Stimulated activated CD4-positive, alpha-beta T cell treated with anti-CD3 and anti-CD28 coated beads, Interleukin-12 subunit alpha, Interleukin-12 subunit beta, amount 100 ng/mL, for 4 hours (primary cell): Measurements from ENCODE around the gene MAPK11.
A peak's percentile ranks its signal among the peaks of the same experiment; 100 is the strongest.

Source experiments
- DNase-seq: peaks from one replicate; pipeline ENCODE4 v3.0.0-alpha.2; 2020

MAPK11 gene

GRCh38 chr22:50260434-50260800 is 9.8 kb downstream of the MAPK11 start:
- DNase-seq = no peak

GRCh38 chr22:50259302-50259701 is 10.9 kb downstream of the MAPK11 start:
- no peak for DNase-seq

GRCh38 chr22:50258361-50259292 is 11.6 kb downstream of the MAPK11 start:
- no peak for DNase-seq

GRCh38 chr22:50257451-50258360 is 12.5 kb downstream of the MAPK11 start:
- DNase-seq = no peak

- DNase-seq = no peak
Observed at GRCh38 chr22:50257041-50257440, 13.1 kb downstream of the MAPK11 start.

- no peak for DNase-seq
Observed at GRCh38 chr22:50256258-50256862, 13.8 kb downstream of the MAPK11 start.

- no peak for DNase-seq
Observed at GRCh38 chr22:50255607-50256006, 14.6 kb downstream of the MAPK11 start.

- DNase-seq = no peak
Observed at GRCh38 chr22:50255099-50255498, 15.1 kb downstream of the MAPK11 start.

- DNase-seq = no peak
Observed at GRCh38 chr22:50253941-50254340, 16.2 kb downstream of the MAPK11 start.

GRCh38 chr22:50253046-50253915 is 16.9 kb downstream of the MAPK11 start:
- no peak for DNase-seq

- DNase-seq = peak; percentile 63
Observed at GRCh38 chr22:50252082-50253045, 17.8 kb downstream of the MAPK11 start.

- no peak for DNase-seq
Observed at GRCh38 chr22:50251477-50252081, 18.6 kb downstream of the MAPK11 start.

- DNase-seq = peak; percentile 77
Observed at GRCh38 chr22:50250555-50251476, 19.4 kb downstream of the MAPK11 start, which contains the start of gene HDAC10. Gene HDAC10 (minus strand): TSS chr22:50251265. CDS start chr22:50251032, 233 bp downstream.

- DNase-seq = no peak
Observed at GRCh38 chr22:50250249-50250554, 20.0 kb downstream of the MAPK11 start.

GRCh38 chr22:50249341-50250248 is 20.6 kb downstream of the MAPK11 start:
- no peak for DNase-seq

GRCh38 chr22:50248196-50249081 is 21.7 kb downstream of the MAPK11 start:
- DNase-seq = no peak

GRCh38 chr22:50247748-50248147 is 22.4 kb downstream of the MAPK11 start:
- DNase-seq = no peak
